T follicular helper cell (primary cell): Measurements from ENCODE around the gene INSIG2.

Experiments used
- DNase-seq: peaks from one replicate; pipeline ENCODE4 v3.0.0-alpha.2; 2020; ENCODE audit warnings: low read depth

INSIG2 gene

GRCh38 chr2:118098307-118099030 is 10.2 kb downstream of the INSIG2 start:
- DNase-seq = no peak

- no peak for DNase-seq
Observed at GRCh38 chr2:118102433-118103082, 14.3 kb downstream of the INSIG2 start.

GRCh38 chr2:118103951-118104940 is 16.0 kb downstream of the INSIG2 start:
- DNase-seq = no peak

GRCh38 chr2:118105497-118105896 is 17.2 kb downstream of the INSIG2 start:
- DNase-seq = no peak

GRCh38 chr2:118106926-118107325 is 18.7 kb downstream of the INSIG2 start:
- no peak for DNase-seq

- no peak for DNase-seq
Observed at GRCh38 chr2:118110310-118110709, 22.0 kb downstream of the INSIG2 start.

- DNase-seq = no peak
Observed at GRCh38 chr2:118110991-118111390, 22.7 kb downstream of the INSIG2 start.

- no peak for DNase-seq
Observed at GRCh38 chr2:118112771-118113334, 24.6 kb downstream of the INSIG2 start.

GRCh38 chr2:118114863-118115262 is 26.6 kb downstream of the INSIG2 start:
- DNase-seq = no peak

- DNase-seq = no peak
Observed at GRCh38 chr2:118115761-118116160, 27.5 kb downstream of the INSIG2 start.

- DNase-seq = no peak
Observed at GRCh38 chr2:118118479-118118878, 30.2 kb downstream of the INSIG2 start.

GRCh38 chr2:118119158-118119727 is 31.0 kb downstream of the INSIG2 start:
- no peak for DNase-seq

- DNase-seq = no peak
Observed at GRCh38 chr2:118119761-118120400, 31.6 kb downstream of the INSIG2 start.

- DNase-seq = no peak
Observed at GRCh38 chr2:118120401-118120780, 32.1 kb downstream of the INSIG2 start.

GRCh38 chr2:118121101-118121500 is 32.8 kb downstream of the INSIG2 start:
- DNase-seq = no peak

- DNase-seq = no peak
Observed at GRCh38 chr2:118121986-118122524, 33.8 kb downstream of the INSIG2 start.

- DNase-seq = no peak
Observed at GRCh38 chr2:118122594-118123281, 34.5 kb downstream of the INSIG2 start.

- DNase-seq = no peak
Observed at GRCh38 chr2:118123561-118124232, 35.4 kb downstream of the INSIG2 start.

GRCh38 chr2:118124288-118124891 is 36.1 kb downstream of the INSIG2 start:
- no peak for DNase-seq
